ENCODE measurements around the gene NUSAP1.
"Not testable (repeated sequence)": the region's sequence is repeated elsewhere in the genome, so short reads cannot be mapped to it uniquely, and the experiment has no call there.

- not testable (repeated sequence) for TF ChIP-seq CTCF, POLR2A (IDR thresholded peaks at IDR 0.05)
Measured at GRCh38 chr15:41320805-41321330, 11.8 kb upstream of the NUSAP1 start.

Data from uterus (tissue), 2 donors.